SHP77 (cell line): ENCODE data around the gene ADCY6.
"Not testable (repeated sequence)": the region's sequence is repeated elsewhere in the genome, so short reads cannot be mapped to it uniquely, and the experiment has no call there.

Source experiments
- DNase-seq, 2 experiments: peaks; one replicate each; lab custom pipeline; 2025; lab: John Stamatoyannopoulos, UW

The ADCY6 gene

GRCh38 chr12:48750769-48751356 lies 38.0 kb downstream of the ADCY6 start:
- no peak for DNase-seq

GRCh38 chr12:48750215-48750614 lies 38.7 kb downstream of the ADCY6 start:
- DNase-seq: no peak

- DNase-seq: peak; percentile 6 to 51
These were observed 44.5 kb downstream of the ADCY6 start for GRCh38 chr12:48744251-48745008.

- no peak for DNase-seq
These were observed 49.1 kb downstream of the ADCY6 start for GRCh38 chr12:48739618-48740269.

GRCh38 chr12:48736456-48736855 lies 52.4 kb downstream of the ADCY6 start:
- no peak for DNase-seq

GRCh38 chr12:48728807-48729206 lies 60.1 kb downstream of the ADCY6 start:
- DNase-seq: no peak

- DNase-seq: not testable (repeated sequence)
These were observed 68.2 kb downstream of the ADCY6 start for GRCh38 chr12:48720737-48721136.

GRCh38 chr12:48720171-48720570 lies 68.7 kb downstream of the ADCY6 start:
- not testable (repeated sequence) for DNase-seq

GRCh38 chr12:48719002-48719401 lies 69.9 kb downstream of the ADCY6 start:
- DNase-seq: not testable (repeated sequence)

- DNase-seq: no peak
These were observed 71.6 kb downstream of the ADCY6 start for GRCh38 chr12:48717252-48717695.

- DNase-seq: peak; percentile 99 to 100
These were observed 72.2 kb downstream of the ADCY6 start, which contains the start of gene CCNT1 for GRCh38 chr12:48716493-48717251. Gene CCNT1, minus strand, starts transcription at chr12:48716707. Its CDS starts 32 bp downstream, at chr12:48716675.
